SU-DHL-6 (cell line): Measurements from ENCODE around the gene TIGD1.

Experiments used
- EZH2phosphoT487 ChIP-seq: fragments of 200-600 bp; sonication (generic), shearing (Covaris generic); conservative IDR thresholded peaks from 2 replicates; pipeline ENCODE4 v1.6.1; 2018; ENCODE audit warnings: mild to moderate bottlenecking, antibody characterized with exemption, low read length, moderate library complexity, mixed read lengths
- TF ChIP-seq, protein P1 (sequence below): fragments of 200-600 bp; sonication (generic); IDR thresholded peaks from one replicate; pipeline ENCODE4 v1.5.1; 2017; ENCODE audit warnings: antibody characterized with exemption, mild to moderate bottlenecking, low read length, moderate library complexity; ENCODE audit not compliant: insufficient read depth, poor library complexity, severe bottlenecking

DNA sequence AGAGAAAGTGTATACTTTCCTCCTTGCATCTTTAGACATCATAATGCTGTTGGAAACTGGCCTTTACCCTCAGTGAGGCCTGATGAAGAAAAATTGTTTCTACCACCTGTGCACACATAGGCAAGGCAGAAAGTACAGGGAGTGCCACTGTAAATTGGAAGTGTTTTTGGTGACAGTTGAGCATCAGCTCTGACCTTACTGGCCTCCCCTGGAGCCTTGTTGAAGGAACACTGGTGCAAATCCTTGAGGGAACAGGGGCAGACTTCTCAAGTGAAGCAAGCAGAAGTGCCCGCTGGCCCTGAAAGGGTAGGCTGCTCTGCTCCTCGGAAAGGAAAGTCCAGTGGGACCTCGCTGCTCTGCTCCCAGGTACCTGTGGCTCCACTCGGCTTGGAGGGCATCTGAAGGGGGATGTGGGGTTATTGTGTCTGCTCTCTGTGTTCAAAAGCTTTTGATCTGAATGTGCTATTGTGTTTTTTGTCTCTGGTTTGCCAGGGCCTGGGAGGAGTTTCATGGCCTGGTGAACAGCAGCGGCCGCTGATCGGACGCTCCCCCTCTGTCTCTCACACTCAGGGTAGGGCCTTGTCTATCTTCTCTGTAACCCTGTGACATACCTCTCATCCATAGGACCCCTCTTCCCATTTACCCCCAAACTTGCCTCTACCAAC lies 23.5 kb upstream of the TIGD1 start:
- TF ChIP-seq, protein P1, sequence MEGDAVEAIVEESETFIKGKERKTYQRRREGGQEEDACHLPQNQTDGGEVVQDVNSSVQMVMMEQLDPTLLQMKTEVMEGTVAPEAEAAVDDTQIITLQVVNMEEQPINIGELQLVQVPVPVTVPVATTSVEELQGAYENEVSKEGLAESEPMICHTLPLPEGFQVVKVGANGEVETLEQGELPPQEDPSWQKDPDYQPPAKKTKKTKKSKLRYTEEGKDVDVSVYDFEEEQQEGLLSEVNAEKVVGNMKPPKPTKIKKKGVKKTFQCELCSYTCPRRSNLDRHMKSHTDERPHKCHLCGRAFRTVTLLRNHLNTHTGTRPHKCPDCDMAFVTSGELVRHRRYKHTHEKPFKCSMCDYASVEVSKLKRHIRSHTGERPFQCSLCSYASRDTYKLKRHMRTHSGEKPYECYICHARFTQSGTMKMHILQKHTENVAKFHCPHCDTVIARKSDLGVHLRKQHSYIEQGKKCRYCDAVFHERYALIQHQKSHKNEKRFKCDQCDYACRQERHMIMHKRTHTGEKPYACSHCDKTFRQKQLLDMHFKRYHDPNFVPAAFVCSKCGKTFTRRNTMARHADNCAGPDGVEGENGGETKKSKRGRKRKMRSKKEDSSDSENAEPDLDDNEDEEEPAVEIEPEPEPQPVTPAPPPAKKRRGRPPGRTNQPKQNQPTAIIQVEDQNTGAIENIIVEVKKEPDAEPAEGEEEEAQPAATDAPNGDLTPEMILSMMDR = no peak
- TF ChIP-seq EZH2phosphoT487 = no peak
